Gastroesophageal sphincter (tissue), 3 donors: ENCODE data around the gene SLC22A16.

Experiments
- POLR2A ChIP-seq, 2 donors: fragments of 450-650 bp; IDR thresholded peaks; one replicate each; pipeline ENCODE4 v1.6.1; 2017; ENCODE audit warnings: antibody characterized with exemption in 2 of 2, mild to moderate bottlenecking in 2 of 2, moderate library complexity in 1 of 2
- POLR2AphosphoS5 ChIP-seq: sonication (generic); formaldehyde crosslinking; IDR thresholded peaks from one replicate; pipeline ENCODE4 v1.6.1; 2017; ENCODE audit warnings: antibody characterized with exemption
- TF ChIP-seq, protein P1 (sequence below), 4 experiments: fragments of 200-600 bp in 2 of 4; fragments of 450-650 bp in 2 of 4; sonication (generic) in 1 of 4; IDR thresholded peaks; one replicate each; pipeline ENCODE4 v1.5.1; 2017 to 2019; ENCODE audit warnings: antibody characterized with exemption in 4 of 4, mild to moderate bottlenecking in 2 of 4, moderate library complexity in 2 of 4

- TF ChIP-seq, protein P1, sequence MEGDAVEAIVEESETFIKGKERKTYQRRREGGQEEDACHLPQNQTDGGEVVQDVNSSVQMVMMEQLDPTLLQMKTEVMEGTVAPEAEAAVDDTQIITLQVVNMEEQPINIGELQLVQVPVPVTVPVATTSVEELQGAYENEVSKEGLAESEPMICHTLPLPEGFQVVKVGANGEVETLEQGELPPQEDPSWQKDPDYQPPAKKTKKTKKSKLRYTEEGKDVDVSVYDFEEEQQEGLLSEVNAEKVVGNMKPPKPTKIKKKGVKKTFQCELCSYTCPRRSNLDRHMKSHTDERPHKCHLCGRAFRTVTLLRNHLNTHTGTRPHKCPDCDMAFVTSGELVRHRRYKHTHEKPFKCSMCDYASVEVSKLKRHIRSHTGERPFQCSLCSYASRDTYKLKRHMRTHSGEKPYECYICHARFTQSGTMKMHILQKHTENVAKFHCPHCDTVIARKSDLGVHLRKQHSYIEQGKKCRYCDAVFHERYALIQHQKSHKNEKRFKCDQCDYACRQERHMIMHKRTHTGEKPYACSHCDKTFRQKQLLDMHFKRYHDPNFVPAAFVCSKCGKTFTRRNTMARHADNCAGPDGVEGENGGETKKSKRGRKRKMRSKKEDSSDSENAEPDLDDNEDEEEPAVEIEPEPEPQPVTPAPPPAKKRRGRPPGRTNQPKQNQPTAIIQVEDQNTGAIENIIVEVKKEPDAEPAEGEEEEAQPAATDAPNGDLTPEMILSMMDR (IDR thresholded peaks at IDR 0.05): no peak
- no peak for TF ChIP-seq POLR2A (IDR thresholded peaks at IDR 0.05)
- no peak for TF ChIP-seq POLR2AphosphoS5
These were observed 15.4 kb upstream of the SLC22A16 start for GRCh38 chr6:110491644-110492317.
